NCI-H1048 (cell line): ENCODE results near the gene EPB41L4B.
"Not testable (repeated sequence)": the region's sequence is repeated elsewhere in the genome, so short reads cannot be mapped to it uniquely, and the experiment has no call there.

Experiments used
- DNase-seq: peaks from one replicate; lab custom pipeline; 2025; lab: John Stamatoyannopoulos, UW

The EPB41L4B gene

DNA sequence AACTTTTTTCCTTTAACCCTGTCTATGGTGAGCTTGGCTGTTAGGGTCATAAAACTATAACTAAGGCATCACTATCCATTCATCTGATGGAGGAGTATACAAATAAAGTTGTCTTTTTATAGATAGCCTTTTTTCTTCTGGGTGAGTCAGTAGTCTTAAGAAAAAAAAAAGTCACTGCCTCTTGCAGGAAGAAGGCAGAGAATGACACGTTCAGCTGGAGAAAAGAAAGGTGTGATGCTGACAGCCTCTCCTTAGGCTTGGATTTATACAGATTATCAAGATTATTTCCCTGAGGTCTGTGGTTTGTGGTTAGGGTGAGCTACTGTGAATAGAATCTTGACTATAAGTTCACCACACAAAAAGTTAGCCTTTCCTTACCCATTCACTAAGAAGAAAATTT lies 23.0 kb downstream of the EPB41L4B start:
- no peak for DNase-seq

DNA sequence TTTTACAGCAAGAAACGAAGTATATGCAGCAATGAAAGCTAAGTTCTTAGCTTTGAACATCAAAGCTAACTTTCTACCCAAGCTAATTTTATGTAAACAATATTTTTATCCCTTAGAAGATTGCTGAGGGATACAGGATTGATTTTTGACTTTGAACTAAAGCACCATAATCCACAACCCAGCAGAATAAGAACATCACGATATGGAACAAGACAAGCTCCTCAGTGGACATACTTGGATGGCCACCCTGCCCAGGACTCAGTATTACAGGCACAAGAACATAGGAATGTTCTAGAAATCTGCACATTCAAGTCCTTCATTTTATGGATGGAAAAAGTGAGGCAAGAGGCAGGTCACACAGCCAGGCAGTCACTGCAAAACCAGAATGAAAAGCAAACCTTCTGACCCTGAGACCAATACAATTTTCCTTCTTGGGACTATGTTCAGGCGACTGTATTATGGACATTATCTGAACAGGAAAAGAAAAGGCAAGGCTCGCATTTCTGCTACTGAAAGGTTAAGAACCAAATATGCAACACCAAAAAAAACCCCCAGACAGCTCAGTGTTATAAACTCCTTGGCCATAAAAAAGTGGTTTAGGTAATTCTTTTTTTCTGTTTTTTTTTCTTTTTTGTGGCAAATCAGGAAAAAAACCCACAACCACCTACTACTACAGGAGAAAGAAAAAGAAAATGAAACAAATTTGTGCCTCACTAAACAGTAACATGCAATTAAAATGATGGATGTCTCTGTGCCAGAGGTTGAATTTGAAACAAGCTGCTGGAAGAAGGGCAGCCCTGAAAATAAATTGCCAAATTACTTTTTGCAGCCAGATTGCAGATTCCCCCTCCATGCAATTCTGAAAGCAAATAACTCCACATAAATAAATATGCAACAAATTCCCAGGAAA lies 25.4 kb downstream of the EPB41L4B start:
- DNase-seq: no peak

DNA sequence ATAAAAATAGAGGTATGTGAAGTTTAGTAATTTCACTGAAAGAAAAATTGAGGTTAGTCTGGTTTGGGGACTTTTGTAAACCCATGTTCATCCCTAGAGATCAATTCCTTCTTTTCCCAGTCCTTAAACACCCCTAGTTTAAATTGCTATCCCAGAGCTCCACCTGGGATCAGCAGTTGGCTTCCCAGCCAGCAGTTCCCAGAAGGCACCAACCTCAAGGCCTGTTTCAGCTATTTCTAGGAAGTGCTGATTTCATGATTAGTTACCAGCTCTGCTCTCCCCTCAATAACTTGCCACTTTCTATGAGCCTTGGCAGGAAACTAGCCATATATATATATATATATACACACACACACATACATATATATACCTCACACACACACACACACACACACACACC lies 30.5 kb downstream of the EPB41L4B start:
- DNase-seq: no peak

DNA sequence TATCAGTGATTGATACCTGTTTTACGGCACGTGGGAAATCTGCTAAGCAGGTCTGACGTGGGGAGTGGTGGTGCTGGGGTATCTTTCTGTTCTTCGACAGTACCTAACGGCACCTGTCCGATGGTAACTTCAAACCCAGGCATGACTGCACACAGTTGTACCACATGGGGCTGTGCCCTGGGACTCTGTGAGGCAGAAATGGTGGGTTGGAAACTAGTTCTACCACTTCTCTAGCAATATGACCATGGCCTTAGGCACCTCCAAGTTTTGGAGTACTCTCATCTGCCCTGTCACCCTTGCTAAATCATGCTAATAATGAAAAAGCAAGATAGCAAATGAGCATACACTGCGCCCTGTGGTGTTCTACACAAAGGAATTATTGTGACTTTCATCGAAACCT lies 30.9 kb downstream of the EPB41L4B start:
- no peak for DNase-seq

DNA sequence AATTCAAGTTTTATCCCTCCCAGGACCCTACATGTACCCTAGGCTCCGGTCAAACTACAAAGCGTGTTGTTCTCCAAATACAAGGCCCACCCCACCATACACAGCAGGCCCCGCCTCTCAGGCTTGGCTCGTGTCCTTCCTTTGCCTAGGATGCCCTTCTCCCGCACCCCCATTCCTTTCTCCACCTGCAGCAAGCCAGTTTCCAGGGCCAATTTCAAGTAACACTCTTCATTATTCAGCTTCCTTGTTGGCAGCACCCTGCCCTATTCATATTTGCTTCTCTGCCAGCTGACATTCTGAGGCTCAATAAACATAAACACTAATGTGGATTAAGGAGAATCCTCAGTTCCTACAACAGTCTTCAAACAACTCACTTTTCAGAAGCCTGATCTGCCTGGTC lies 31.7 kb downstream of the EPB41L4B start:
- DNase-seq: no peak

DNA sequence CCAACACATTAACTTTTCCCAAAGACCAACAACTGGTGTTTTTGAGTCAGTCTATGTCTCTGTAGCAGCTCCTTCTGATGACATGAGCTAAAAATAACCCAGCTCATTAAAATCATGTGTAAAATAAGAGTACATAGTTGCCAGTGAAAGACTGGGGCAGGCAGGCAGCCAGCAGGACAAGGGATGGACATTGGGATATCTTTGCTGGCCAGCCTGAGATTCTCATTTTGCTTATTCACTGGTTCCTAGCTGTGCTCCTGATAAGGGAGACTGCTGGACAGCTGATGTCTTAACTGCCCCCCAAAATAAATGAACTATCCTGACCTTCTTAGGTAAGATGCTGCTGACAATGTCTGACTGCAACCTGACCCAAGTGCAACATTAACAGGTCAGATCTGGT lies 33.9 kb downstream of the EPB41L4B start:
- DNase-seq: no peak

DNA sequence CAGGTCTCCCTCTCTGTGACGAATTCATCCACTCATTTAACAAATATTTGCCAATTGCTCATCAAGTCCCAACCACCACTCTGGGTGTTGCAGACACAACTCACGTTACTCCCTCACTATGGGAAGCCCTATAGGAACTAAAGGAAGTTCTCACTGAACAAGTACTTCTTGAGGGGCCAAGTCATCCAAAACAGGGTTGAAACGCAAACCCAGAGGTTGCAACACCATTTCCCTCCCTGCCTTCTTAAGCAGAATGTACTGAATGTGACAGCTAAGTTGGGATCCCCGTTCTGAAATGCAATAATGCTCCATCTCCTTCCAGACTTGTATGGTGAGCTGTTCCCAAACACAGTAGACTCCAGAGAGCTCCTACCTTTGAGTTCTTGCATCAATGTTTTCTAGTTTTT lies 34.3 kb downstream of the EPB41L4B start:
- DNase-seq: no peak

DNA sequence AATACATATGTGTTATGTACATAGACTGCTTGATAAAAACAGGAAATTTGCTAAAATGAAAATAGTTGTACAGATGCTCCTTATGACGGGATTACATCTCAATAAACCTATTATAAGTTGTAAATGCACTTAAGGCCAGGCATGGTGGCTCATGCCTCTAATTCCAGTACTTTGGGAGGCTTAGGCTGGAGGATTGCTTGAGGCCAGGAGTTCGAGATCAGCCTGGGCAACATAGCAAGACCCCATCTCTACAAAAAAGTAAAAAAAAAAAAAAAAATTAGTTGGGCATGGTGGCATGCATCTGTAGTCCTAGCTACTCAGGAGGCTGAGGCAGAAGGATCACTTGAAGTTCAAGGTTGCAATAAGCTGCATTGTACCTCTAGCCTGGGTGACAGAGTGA lies 37.2 kb downstream of the EPB41L4B start:
- not testable (repeated sequence) for DNase-seq

DNA sequence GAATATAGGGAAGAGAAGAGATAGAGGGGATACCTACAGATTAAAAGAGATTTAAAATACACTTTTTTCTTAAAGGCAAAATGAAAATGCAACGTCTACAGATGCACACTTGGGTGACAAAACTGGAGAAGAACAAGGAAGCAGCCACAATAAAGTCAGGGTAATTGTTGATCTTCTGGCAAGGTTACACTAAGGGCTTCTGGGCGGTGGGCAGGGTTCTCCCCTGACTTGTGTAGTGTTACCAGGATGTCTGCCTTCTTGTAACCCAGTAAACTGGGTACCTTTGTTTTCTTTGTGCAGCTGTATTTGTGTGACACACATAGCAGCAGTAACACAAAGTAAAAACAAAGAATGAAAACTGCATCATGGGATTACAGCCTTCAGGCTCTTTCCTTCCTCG lies 37.8 kb downstream of the EPB41L4B start:
- DNase-seq: no peak

DNA sequence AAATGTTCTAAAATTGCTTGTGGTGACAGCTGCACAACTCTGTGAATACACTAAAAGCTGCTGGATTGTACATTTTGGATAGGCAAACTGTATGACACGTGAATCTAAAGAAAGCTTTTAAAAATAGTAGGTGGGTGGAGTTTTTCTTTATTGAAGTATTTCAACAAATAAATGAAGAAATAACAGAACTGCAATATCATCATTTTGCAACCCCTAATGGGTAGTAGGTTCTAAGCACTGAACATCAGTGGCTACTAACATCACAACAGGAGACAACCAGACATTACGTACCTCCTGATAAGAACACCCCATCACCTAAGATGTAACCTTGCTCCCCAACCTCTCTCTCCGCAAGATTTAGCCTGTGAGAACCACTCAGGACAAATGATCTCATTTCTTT lies 38.6 kb downstream of the EPB41L4B start:
- DNase-seq: no peak

DNA sequence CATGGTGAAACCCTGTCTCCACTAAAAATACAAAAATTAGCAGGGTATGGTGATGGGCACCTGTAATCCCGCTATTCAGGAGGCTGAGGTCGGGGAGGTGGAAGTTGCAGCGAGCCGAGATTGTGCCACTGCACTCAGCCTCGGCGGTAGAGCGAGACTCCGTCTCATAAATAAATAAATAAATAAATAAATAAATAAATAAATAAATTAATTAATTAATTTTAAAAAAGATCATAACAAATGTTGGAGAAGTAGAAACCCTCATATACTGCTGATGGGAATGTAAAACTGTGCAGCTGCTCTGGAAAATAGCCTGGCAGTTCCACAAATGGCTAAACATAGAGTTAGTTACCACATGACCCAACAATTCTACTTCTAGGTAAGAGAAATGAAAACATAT lies 39.3 kb downstream of the EPB41L4B start:
- no peak for DNase-seq

DNA sequence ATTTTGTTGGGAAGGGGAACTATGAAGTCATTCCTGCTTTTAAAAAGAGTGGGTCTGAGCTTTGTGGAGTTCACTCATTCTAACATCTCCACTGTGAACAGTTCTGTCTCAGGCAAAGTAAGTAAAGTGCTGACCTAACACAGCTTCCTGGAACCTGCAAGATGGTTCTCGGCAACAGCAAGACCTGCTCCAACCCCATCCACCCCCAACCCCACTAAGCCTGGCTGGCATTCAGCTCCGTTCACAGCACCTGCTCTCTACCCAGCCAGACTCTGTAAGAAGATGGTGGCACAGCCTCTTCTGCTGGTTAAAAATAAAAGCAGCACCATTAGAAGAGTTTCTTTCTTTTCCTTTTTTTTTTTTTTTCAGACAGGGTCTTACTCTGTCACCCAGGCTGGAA lies 42.0 kb downstream of the EPB41L4B start:
- no peak for DNase-seq

DNA sequence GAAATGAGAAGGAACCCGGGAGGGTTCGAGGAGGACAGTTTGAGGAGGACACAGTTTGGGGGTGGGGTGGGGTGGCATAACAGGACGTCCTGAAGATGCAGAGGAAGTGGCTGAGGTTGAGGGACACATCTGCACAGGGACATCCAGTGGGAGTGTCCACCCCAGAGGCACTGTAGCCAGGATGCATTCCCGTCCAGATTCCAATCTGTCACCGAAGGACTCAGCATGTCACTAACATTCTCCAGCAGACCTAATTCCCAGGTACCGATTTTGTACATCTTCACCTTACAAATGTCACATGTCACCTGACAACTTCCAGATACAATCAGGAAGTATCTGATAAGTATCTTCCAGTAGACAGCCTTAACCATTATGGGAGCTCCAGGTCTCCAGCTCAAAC lies 42.6 kb downstream of the EPB41L4B start:
- DNase-seq: no peak

DNA sequence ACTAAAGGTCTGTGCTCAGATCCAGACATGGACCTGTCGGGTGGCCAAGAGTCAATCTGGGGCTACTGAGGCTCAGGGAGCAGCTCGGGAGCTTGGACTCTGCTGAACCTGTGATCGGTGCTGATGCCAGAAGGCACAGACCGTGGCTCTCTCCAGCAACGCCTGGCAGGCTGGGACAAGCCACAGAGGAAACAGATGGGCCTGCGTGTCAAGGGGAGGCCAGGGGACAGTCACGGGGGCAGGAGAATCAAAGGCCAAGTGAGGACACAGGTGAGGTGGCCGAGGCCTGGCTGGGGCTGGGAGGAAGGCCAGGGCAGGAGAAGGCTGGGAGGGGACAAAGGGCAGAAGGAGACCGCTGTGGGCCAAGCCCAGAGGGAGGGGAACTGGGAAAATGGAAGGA lies 43.4 kb downstream of the EPB41L4B start:
- no peak for DNase-seq

DNA sequence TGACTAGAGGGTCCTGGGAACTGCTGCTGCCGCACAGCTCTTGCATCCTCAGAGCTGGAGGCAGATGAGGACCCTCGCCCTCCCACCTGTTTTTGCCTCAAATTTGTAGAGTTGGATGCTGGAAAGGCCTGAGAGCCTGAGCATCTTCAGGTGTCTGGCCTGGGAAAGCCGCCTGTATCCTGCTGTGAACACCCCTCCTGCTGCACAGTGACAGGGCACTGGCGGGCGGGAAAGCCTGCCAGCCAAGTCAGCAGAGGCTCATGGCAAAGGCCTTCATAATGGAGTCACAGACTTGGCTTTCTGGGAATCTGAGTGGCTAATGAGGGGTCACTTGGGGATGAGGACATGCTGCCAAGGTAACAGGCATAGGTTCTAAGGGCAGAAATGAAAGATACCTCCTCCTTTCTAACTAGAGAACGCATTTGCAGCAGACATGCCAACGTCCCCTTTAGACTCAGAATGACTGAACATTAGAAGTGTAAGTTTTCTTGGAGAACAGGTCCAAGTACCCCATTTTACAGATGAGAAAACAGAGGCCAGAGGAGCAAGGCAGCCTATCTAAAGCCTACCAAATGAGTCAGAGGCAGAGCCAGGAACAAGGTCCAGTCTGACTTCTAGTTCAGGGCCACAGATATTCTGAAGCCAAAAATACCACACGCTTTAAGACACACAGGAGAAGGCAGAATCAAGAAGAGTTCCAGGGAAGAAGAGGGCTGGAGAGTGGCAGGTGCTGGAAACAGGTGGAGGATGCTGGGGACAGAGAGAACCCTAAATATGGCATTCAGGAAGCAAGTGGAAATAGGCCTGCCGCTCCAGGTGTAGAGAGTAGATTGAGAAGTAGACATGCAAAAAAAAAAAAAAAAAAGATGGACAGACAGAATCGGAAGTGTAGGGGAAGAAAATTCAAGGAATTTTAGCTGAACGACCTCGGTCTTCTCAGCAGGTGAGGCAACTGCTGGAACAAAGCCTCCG lies 44.1 kb downstream of the EPB41L4B start:
- DNase-seq: no peak

DNA sequence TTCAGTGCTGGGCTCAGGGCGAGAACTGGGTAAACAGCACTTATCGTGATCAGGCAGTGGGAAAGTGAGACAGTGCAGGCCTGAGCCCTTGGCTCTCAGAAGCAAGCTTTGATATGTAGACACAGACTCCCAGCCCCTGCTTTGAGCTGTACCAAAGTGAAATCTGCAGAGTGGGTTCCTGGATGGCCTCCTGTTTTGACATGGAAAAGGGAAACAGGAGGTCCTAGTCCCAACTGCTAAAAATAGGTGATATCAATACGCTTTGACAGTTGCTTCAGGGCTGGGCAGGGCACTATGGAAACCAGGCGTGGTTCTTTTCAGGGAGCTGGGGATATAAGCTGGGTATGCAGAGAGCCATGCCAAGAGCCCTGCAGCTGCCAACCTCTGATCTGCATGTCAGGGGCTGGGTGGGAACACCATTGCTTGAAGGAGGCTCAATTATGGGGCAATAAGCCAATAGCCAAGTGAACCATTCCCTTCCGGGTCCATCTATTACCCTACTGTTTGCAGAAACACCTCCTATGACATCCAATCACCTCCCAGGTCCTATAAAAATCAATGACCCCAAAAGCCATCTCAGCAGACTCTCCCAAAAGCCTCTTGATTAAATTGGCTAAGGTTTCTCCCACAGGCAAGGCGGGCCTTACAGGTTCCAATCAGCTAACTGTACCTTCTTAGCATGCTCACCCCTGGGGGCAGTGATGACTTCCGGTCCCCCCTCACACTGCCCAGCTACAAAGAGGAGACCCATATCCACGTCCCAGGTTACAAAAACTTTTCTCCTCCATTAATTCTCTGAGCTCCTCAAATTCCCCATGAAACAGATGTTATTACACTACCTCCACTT lies 45.8 kb downstream of the EPB41L4B start:
- no peak for DNase-seq

DNA sequence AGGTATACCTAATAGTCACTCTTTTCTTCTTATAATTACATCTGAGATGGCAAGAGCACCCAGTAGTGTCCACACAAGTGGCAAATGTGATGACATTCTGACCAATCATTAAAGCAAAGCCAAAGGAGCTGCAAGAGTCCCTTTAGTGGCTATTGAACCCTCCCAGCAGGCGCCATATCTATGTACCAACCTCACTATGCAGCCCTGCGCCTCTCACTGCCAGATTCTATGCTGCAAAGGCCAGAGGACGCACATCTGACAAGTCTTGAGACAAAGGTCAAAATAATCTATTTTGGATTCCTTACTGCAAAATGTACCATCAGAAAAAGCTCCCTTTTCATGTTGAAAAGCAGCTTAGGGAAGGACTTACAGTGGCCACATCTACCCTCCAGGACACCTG lies 47.0 kb downstream of the EPB41L4B start:
- DNase-seq: no peak

DNA sequence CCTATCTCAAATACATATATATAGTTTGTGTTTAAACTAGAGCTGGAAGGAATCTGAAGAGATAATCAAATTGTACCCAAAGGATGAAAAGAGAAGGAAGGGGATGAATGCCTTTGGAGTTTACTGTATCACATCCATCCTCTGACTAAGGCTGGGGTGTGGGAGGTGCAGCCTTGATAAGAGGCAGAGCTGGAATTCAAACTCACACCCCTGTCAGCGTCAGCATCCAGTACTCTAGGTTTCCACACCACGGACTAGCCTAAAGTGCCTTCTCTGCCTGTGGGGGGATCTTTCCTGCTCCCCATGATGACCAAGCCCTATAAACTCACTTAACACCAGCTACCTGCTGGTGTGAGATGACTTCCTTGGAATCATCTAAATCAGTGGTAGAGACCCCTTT lies 48.1 kb downstream of the EPB41L4B start:
- DNase-seq: no peak

DNA sequence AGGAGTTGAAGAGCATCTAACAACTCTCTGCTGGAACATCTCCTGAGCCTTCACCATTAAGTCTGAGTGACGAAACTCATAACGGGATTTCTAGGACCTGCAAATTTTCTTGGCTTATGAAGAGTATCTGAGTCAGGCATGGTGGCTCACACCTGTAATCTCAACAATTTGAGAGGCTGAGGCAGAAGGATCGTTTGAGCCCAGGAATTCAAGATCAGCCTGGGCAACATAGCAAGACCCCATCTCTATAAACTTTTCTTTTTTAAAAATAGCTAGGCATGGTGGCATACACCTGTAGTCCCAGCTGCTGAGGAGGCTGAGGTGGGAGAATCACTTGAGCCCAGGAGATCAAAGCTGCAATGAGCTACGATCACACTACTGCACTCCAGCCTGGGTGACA lies 48.8 kb downstream of the EPB41L4B start:
- DNase-seq: no peak

DNA sequence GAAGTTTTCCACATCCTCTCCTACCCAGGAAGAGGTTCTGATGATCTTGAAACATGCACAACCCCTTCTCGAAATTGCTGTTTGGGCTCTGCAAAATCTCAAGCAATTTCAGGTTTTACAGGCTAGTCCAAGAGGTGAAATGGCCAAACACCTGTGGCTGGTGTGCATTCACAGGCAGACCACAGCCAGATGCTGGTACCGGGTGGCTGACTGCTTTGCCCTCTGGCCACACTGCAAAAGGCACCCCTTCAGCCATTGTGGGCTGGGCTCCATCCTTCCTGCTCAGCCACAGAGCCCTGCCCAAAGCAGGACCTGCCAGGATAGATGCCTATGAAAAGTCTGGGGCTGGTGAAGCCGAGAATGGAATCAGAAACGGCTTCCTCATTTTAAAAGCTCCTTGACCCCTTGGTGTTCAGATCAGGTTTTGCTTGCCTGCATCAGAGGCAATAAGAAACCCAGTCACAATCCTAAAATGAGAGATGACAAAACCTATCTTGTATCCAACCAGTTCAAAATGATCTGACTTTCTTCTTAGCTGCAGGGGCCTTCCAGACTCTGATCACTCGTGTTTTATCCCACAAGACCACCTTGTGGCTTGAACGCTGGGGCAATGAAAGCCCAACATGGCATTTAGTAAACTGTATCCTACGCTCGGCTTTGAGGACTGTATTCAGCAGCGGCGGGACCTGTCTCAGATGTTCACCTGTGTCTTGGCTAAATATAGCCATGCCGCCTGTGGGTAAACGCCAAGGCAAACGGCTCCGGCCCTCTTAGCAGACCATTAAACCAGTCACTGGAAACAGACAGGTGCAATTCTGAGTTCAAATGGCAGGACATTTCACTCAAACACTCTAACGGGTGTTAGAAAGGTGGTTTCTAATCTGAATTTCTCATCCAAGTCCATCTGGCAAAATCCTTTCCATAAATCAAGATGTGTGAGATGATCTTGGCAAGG lies 49.6 kb downstream of the EPB41L4B start:
- no peak for DNase-seq

DNA sequence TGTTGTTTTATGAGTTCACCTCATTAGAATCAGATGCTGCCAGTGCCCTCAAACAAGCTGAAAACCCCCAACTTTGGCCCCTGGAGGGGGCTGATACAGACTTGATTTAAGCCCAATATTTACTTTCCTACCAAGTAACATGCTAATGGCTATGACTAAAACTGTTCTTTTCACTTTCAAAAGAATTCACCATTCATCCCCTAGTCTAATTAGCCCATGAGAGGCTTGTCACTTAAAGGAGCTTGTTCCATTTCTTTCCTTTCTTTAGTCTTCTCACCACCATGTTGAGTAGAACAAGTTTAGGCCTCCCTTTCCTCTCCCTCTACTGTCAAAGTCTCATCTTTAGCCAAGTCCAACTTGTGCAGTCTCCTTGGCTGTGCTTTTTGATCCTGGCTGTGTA lies 50.4 kb downstream of the EPB41L4B start:
- no peak for DNase-seq
